NCI-H748 (cell line): ENCODE measurements around the gene NPBWR2.
"Not testable (repeated sequence)": the region's sequence is repeated elsewhere in the genome, so short reads cannot be mapped to it uniquely, and the experiment has no call there.

Source experiments
- DNase-seq: peaks from one replicate; lab custom pipeline; 2025; ENCODE audit not compliant: unreplicated experiment; lab: John Stamatoyannopoulos, UW

The NPBWR2 gene

GRCh38 chr20:64104667-64105451 is 2.5 kb downstream of the NPBWR2 start:
- no peak for DNase-seq

GRCh38 chr20:64103871-64104666 is 3.3 kb downstream of the NPBWR2 start:
- DNase-seq: no peak

GRCh38 chr20:64102647-64103354 is 4.6 kb downstream of the NPBWR2 start:
- DNase-seq: peak; percentile 84

DNA sequence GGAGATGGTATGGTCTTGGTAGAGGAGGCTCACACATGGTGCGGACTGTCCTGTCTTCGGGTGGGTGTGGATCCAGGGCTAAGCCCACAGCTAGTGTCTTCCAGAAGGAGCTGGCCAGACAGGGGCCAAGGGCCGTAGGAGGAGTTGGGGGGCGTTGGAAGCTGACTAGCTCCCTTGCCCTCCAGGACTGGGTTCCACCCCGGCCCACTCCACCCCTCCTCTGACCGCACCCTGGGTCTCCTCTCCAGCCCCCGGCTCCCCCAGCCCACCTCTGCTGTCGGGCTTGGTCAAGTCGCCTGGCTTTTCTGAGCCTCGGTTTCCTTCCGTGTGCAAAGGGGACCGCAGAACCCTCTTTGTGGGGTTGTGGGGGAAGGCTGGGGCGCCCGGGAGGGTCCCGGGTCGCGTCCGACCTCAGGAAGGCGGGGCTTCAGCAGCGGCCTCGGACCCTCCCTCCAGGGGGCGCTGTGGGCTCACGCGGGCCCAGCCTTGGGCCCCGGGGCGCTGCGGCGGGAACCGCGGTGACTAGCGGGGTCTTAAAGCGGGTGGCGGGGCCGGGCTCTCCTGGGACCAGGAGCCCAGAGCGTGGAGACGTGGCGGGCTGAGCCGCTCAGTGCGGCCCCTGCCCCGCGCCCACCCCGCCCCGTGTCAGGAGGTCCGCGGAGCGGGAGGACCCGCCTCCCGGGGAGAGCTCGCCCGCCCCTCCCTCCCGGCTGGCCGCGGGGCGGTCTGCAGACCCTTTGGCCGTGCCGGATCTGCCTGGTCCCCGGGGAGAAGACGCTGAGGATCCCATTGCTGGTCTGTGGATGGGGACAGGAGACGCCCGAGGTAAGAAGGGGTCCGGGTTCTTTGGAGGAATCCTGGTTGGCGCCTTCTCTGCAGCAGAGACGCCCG is 5.4 kb downstream of the NPBWR2 start:
- peak; percentile 59 for DNase-seq

- DNase-seq: no peak
These were observed 6.2 kb downstream of the NPBWR2 start for GRCh38 chr20:64100946-64101688.

- DNase-seq: no peak
These were observed 6.8 kb downstream of the NPBWR2 start for GRCh38 chr20:64100566-64100888.

DNA sequence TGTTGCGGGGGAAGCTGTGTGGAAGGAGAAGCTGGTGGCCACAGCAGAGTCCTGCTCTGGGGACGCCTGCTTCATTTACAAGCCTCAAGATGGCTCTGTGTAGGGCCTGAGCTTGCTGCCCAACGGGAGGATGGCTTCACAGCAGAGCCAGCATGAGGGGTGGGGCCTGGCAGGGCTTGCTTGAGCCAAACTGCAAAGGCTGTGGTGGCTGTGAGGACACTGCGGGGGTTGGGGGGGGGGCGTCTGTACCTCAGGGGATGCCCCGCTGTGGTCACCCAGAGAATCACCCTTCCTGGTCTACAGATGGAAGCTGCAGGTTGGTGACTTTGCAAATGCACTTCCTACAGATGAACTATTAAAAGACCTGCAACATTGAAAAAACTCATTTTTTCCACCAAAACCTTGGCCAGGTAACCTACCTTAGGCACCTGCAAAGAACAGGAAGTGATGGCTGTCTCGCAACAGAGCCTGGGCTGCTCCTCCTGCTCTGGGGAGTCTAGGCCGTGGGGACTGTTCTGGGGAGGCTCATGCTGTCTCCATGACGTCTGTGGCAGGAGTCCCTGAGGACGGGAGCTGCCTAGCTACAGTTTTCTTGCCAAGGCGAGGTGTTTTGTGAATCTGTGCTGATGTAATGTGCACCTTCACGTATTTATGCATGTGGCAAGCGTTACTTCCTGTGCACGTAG is 7.3 kb downstream of the NPBWR2 start:
- no peak for DNase-seq

DNA sequence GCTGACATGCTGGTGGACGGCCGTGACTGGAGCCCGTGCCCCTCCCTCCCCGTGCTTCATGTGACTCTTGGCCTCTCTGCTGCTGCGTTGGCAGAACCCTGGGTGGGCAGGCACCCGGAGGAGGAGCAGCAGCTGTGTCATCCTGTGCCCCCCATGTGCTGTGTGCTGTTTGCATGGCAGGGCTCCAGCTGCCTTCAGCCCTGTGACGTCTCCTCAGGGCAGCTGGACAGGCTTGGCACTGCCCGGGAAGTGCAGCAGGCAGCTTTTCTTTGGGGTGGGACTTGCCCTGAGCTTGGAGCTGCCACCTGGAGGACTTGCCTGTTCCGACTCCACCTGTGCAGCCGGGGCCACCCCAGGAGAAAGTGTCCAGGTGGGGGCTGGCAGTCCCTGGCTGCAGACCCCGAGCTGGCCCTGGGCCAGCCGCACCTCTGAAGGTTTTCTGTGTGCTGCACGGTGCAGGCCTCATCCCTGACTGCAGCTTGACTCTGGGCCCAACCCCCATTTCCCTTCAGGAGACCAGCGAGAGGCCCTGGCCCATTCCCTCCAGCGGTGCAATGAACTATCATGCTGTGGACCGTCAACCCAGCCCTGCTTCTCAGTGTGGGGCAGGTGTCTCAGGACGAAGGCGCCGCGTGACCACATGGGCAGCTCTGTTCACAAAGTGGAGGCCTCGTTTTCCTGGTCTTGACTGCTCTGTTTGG is 8.1 kb downstream of the NPBWR2 start:
- DNase-seq: no peak

DNA sequence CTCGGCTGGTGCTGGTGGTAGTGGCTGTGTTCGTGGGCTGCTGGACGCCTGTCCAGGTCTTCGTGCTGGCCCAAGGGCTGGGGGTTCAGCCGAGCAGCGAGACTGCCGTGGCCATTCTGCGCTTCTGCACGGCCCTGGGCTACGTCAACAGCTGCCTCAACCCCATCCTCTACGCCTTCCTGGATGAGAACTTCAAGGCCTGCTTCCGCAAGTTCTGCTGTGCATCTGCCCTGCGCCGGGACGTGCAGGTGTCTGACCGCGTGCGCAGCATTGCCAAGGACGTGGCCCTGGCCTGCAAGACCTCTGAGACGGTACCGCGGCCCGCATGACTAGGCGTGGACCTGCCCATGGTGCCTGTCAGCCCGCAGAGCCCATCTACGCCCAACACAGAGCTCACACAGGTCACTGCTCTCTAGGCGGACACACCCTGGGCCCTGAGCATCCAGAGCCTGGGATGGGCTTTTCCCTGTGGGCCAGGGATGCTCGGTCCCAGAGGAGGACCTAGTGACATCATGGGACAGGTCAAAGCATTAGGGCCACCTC is 8.8 kb downstream of the NPBWR2 start:
- no peak for DNase-seq

- no peak for DNase-seq
These were observed 10.8 kb downstream of the NPBWR2 start for GRCh38 chr20:64096535-64096934.

DNA sequence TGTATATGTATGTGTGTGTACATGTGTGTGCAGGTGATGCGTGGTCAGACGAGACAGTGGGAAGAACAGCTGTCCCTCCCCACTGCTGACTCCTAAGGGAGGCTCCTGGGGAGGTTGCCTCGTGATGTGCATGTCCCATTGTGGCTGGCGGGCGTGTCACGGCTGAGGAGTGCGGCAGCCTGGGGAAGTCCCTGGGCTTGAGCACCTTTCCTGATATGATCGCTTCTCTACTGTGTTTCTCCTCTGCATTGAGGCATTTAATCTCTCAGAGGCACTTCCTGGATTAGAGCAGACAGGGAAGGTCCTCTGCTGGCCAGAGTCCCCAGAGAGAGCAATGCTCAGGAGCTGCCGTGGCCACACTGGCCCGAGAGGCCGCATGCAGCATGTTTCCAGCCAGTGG is 11.4 kb downstream of the NPBWR2 start:
- no peak for DNase-seq

DNA sequence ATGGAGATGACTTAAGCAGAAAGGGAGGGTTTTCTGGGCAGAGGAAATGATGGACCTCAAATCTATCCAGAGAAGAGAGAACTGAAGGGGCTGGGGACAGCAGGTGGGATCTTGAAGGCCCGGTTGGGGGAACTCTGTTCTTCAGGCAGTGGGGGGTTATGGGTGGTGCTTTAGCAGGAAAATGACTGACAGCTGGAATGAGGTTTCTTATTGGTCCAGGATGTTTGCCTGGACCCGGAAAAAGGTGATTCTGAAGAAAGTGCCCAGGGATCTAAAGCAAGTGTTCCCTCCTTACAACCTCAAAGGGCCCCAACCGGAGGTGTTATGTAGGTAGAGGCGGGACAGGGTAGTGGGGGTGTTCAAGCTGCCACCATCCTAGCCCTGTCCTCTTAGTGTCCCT is 11.9 kb downstream of the NPBWR2 start:
- DNase-seq: no peak

DNA sequence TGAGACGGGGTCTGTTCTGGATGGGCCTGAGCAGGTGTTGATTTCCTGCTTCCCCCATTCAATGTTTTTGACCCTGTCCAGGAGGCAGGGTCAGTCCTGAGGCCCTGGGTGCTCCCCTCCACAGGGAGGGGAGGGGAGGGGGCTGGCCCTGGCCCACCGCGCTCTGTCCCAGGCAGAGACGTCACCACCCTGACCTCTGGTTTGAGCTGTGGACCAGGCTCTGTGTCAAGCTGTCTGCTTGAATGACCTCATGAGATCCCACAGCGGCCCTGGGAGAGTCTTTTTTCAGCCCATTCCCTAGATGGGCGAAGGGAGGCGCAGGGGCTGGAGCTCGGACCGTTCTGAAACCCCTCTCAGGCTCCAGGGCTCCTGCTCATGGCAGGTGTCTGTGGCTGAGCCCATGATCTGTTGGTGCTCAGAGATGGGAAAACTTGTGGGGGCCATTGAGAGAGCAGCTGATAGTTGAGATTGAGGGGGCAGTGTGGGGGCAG is 14.3 kb downstream of the NPBWR2 start:
- no peak for DNase-seq

GRCh38 chr20:64092258-64093012 is 14.9 kb downstream of the NPBWR2 start:
- no peak for DNase-seq

GRCh38 chr20:64091770-64092169 is 15.6 kb downstream of the NPBWR2 start:
- no peak for DNase-seq

GRCh38 chr20:64091340-64091739 is 16.0 kb downstream of the NPBWR2 start:
- DNase-seq: no peak

DNA sequence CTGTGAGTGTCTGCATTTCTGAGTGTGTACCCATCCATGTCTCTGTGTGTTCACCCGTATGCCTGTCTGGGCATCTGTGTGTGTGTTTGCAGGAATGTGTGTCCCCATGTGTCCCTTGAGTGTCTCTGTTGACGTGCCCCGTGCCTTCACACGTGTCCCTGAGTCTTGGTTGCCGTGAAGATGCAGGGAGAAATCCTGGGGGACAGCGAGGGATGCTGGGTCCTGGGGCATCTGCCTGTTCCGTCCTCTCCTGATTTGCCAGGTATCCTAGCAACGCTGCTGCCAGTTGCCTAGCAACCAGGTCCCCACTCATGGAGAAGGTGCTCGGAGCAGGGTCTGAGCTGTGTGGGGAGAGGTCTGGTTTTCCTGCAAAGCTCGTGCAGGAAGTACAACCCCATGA is 17.2 kb downstream of the NPBWR2 start:
- DNase-seq: peak; percentile 71

- not testable (repeated sequence) for DNase-seq
These were observed 18.8 kb downstream of the NPBWR2 start for GRCh38 chr20:64088586-64088985.
